Lower leg skin (tissue), 4 donors: ENCODE results near the gene TUB. TPM values are rescaled to one million over a fixed set of nuclear protein-coding genes. Genes with fewer than 3 reads are reported as not detected.

Source experiments
- DNase-seq, 2 donors: peaks; one replicate each; pipeline ENCODE4 v3.0.0-alpha.2; 2019; ENCODE audit warnings: low spot score in 2 of 2
- H3K4me3 ChIP-seq: fragments of 200-600 bp; sonication (generic); 2 replicates; pipeline ENCODE4 v1.5.1; 2017; ENCODE audit warnings: mild to moderate bottlenecking, low read depth; ENCODE audit not compliant: poor library complexity, severe bottlenecking
- CTCF ChIP-seq, 3 donors: fragments of 450-650 bp; IDR thresholded peaks; one replicate each; pipeline ENCODE4 v1.5.1; 2016; ENCODE audit warnings: antibody characterized with exemption in 3 of 3, mild to moderate bottlenecking in 3 of 3, moderate library complexity in 2 of 3
- POLR2A ChIP-seq, 2 donors: fragments of 450-650 bp; IDR thresholded peaks; one replicate each; pipeline ENCODE4 v1.6.1; 2016 to 2017; ENCODE audit warnings: antibody characterized with exemption in 2 of 2, mild to moderate bottlenecking in 1 of 2, moderate library complexity in 1 of 2
- WGBS, 2 donors: methylation state at CpG; one replicate each; pipeline ENCODE4 v1.1.5; 2018; 5-methylcytosine and 5-hydroxymethylcytosine counted together
- intact Hi-C: fragments of 100-400 bp; cut with DNase I; formaldehyde crosslinking; loops from one replicate; pipeline ENCODE4 v1.15.0; 2023; ENCODE audit warnings: low total_unique reads
- total RNA-seq, 4 donors: library from RNA; depleted of rRNA; stranded (reverse); fragments of >200 nt; gene quantifications; one replicate each; pipeline ENCODE4 v1.1.0, GENCODE V29; 2016

The TUB gene
- total RNA-seq, 4 donors from 2014 or later, result 1.2 to 4.8 (median 2.5) TPM

- WGBS, 2 donors, result 85 to 97% methylated on average over 2 of the region's 2 CpGs
- H3K4me3 ChIP-seq, result no peak overlapping the region
- no peak for TF ChIP-seq CTCF (IDR thresholded peaks at IDR 0.05)
- DNase-seq, result peak in 1 of 2 donors; percentile 39
- intact Hi-C loops, result no loop called here
Measured at GRCh38 chr11:8040921-8041285, 40.1 kb upstream of the TUB start.

- DNase-seq, result no peak
Measured at GRCh38 chr11:8041576-8041975, 39.4 kb upstream of the TUB start.

GRCh38 chr11:8043756-8044155, 37.3 kb upstream of the TUB start:
- TF ChIP-seq POLR2A (IDR thresholded peaks at IDR 0.05) (no peak), CTCF (IDR thresholded peaks at IDR 0.05) (no peak)
- DNase-seq, result peak in 1 of 2 donors; percentile 59
- 48 to 58% methylated on average over 2 of the region's 2 CpGs for WGBS, 2 donors

More at GRCh38 chr11:8041576-8041975, 39.4 kb upstream of the TUB start:
- WGBS, 2 donors, result 94% methylated on average over 4 of the region's 4 CpGs
- no peak overlapping the region for H3K4me3 ChIP-seq
- intact Hi-C loops, result no loop called here
- TF ChIP-seq CTCF (IDR thresholded peaks at IDR 0.05) (no peak), POLR2A (IDR thresholded peaks at IDR 0.05) (no peak)

GRCh38 chr11:8045839-8046238, 35.2 kb upstream of the TUB start:
- WGBS, 2 donors, result 67 to 70% methylated on average over 4 of the region's 4 CpGs
- intact Hi-C loops, result no loop called here
- H3K4me3 ChIP-seq, result no peak overlapping the region

More at GRCh38 chr11:8043756-8044155, 37.3 kb upstream of the TUB start:
- no peak overlapping the region for H3K4me3 ChIP-seq
- intact Hi-C loops, result no loop called here

GRCh38 chr11:8047382-8047781, 33.6 kb upstream of the TUB start:
- TF ChIP-seq POLR2A (IDR thresholded peaks at IDR 0.05), result no peak
- TF ChIP-seq CTCF (IDR thresholded peaks at IDR 0.05), result no peak
- intact Hi-C loops, result no loop called here
- no peak overlapping the region for H3K4me3 ChIP-seq
- 58 to 59% methylated on average over 3 of the region's 3 CpGs for WGBS, 2 donors
- no peak for DNase-seq

More at GRCh38 chr11:8045839-8046238, 35.2 kb upstream of the TUB start:
- no peak for DNase-seq
- TF ChIP-seq POLR2A (IDR thresholded peaks at IDR 0.05), result no peak

GRCh38 chr11:8049084-8049483, 31.9 kb upstream of the TUB start:
- 91 to 93% methylated on average over 3 of the region's 3 CpGs for WGBS, 2 donors
- DNase-seq, result no peak
- no peak for TF ChIP-seq CTCF (IDR thresholded peaks at IDR 0.05)
- no peak for TF ChIP-seq POLR2A (IDR thresholded peaks at IDR 0.05)
- no peak overlapping the region for H3K4me3 ChIP-seq
- intact Hi-C loops, result no loop called here
